ENCODE measurements around the gene TYW1B. TPM values are rescaled to one million over a fixed set of nuclear protein-coding genes. Genes with fewer than 3 reads are reported as not detected.
"Not testable (repeated sequence)": the region's sequence is repeated elsewhere in the genome, so short reads cannot be mapped to it uniquely, and the experiment has no call there.

The TYW1B gene
- total RNA-seq, 4 donors from 2014 or later, result 0.99 to 4.3 (median 1.5) TPM

DNA sequence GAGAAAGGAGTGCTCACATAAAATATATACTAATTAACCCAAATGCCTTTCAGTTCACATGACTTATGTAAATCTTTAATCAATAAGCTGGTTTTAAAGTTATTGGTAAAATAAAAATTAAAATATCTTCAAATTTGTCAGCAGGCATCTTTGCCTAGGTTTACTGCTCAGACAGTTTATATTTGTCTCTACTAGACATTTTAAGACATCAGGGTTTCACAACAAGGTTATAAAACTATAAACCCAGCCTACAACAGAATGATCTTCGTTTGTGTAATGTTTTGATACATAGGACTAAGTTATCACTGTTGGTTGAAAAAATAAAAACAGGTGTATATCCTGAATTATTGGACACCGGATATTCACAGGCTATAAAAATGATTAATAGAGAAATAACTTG lies 67.4 kb downstream of the TYW1B start:
- H3K27me3 ChIP-seq, result no peaks in the 10 kb centered on the region
- no peak for TF ChIP-seq POLR2A (IDR thresholded peaks at IDR 0.05; ENCODE audit: low read depth)
- TF ChIP-seq, protein P1, sequence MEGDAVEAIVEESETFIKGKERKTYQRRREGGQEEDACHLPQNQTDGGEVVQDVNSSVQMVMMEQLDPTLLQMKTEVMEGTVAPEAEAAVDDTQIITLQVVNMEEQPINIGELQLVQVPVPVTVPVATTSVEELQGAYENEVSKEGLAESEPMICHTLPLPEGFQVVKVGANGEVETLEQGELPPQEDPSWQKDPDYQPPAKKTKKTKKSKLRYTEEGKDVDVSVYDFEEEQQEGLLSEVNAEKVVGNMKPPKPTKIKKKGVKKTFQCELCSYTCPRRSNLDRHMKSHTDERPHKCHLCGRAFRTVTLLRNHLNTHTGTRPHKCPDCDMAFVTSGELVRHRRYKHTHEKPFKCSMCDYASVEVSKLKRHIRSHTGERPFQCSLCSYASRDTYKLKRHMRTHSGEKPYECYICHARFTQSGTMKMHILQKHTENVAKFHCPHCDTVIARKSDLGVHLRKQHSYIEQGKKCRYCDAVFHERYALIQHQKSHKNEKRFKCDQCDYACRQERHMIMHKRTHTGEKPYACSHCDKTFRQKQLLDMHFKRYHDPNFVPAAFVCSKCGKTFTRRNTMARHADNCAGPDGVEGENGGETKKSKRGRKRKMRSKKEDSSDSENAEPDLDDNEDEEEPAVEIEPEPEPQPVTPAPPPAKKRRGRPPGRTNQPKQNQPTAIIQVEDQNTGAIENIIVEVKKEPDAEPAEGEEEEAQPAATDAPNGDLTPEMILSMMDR (IDR thresholded peaks at IDR 0.05), result no peak
- TF ChIP-seq POLR2AphosphoS5 (IDR thresholded peaks at IDR 0.05), result no peak
- TF ChIP-seq EP300 (IDR thresholded peaks at IDR 0.05), result no peak
- no peak for DNase-seq (ENCODE audit: extremely low spot score)
- H3K4me1 ChIP-seq, result no peaks in the 10 kb centered on the region
- no peak overlapping the region for H3K27ac ChIP-seq (replicated peaks in 1 of 4)
- H3K36me3 ChIP-seq, result peaks cover 0 to 7% (median 0%) of the 10 kb centered on the region in 4 donors
- intact Hi-C loops (cut with DNase I), result no loop called here
- H3K4me3 ChIP-seq, result no peak overlapping the region
- 93% methylated on average over 2 of the region's 2 CpGs for WGBS
- peaks cover 0 to 12% (median 7%) of the 10 kb centered on the region in 4 donors for H3K9me3 ChIP-seq

DNA sequence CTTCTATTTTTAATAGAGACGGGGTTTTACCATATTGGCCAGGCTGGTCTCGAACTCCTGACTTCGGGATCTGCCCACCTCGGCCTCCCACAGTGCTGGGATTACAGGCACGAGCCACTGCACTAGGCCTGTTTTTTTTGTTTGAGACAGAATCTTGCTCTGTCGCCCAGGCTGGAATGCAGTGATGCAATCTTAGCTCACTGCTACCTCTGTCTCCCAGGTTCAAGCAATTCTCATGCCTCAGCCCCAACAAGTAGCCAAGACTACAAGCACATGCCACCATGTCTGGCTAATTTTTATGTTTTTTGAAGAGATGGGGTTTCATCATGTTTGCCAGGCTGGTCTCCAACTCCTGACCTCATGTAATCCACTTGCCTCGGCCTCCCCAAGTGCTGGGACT lies 73.7 kb downstream of the TYW1B start:
- H3K36me3 ChIP-seq, result peaks cover 0 to 7% (median 0%) of the 10 kb centered on the region in 4 donors
- intact Hi-C loops (cut with DNase I), result no loop called here

DNA sequence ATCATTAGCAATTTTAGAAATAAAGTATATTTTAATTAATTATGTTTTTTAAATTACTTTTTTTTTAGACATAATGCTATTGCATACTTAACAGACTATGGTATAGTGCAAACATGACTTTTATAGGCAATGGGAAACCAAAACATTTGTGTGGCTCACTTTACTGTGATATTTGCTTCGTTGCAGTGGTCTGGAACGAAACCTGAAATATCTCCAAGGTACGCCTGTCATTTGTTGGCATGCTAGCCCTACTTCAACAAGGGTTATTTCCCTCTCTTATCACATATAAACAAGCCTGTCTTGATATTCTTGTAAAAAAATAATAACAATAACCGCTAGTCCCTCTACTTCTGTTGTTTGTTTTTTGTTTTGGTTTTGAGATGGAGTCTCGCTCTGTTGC lies 74.2 kb downstream of the TYW1B start:
- H3K36me3 ChIP-seq, result peaks cover 0 to 7% (median 0%) of the 10 kb centered on the region in 4 donors
- no peak overlapping the region for H3K27ac ChIP-seq (replicated peaks in 1 of 4)
- no peak for DNase-seq (ENCODE audit: extremely low spot score)
- WGBS, result 98% methylated on average over 5 of the region's 5 CpGs
- intact Hi-C loops (cut with DNase I), result no loop called here
- H3K9me3 ChIP-seq, result peaks cover 0 to 3% (median 0%) of the 10 kb centered on the region in 4 donors
- H3K4me1 ChIP-seq, result no peaks in the 10 kb centered on the region
- no peak overlapping the region for H3K4me3 ChIP-seq
- TF ChIP-seq EP300 (IDR thresholded peaks at IDR 0.05) (no peak), POLR2A (IDR thresholded peaks at IDR 0.05; ENCODE audit: low read depth) (no peak), POLR2AphosphoS5 (IDR thresholded peaks at IDR 0.05) (no peak)
- TF ChIP-seq, protein P1 (IDR thresholded peaks at IDR 0.05), result no peak
- no peaks in the 10 kb centered on the region for H3K27me3 ChIP-seq

More for the DNA sequence above, 73.7 kb downstream of the TYW1B start:
- Histone ChIP-seq H3K27me3 (no peaks in the 10 kb centered on the region), H3K9me3 (peaks cover 0 to 7% (median 0%) of the 10 kb centered on the region in 4 donors), H3K27ac (replicated peaks in 1 of 4) (no peak overlapping the region), H3K4me3 (no peak overlapping the region), H3K4me1 (no peaks in the 10 kb centered on the region)
- TF ChIP-seq POLR2AphosphoS5 (IDR thresholded peaks at IDR 0.05) (no peak), POLR2A (IDR thresholded peaks at IDR 0.05; ENCODE audit: low read depth) (no peak), EP300 (IDR thresholded peaks at IDR 0.05) (no peak)
- TF ChIP-seq, protein P1 (IDR thresholded peaks at IDR 0.05), result no peak
- 90% methylated on average over 7 of the region's 7 CpGs for WGBS
- no peak for DNase-seq (ENCODE audit: extremely low spot score)

DNA sequence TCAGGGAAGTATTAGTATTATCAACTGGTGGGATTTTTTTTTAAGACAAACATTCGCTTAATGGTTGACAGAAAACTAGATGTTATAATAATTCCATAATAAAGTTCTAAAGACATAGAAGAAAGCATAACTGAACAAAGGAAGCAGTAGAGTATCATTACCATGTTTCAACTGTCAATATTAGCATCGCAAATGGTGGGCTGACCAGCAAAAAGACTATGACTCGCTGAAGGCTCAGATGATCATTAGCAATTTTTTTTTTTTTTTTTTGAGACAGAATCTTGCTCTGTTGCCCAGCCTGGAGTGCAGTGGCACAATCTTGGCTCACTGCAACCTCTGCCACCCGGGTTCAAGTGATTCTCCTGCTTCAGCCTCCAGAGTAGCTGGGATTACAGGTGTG lies 74.8 kb downstream of the TYW1B start:
- DNase-seq (ENCODE audit: extremely low spot score); H3K9me3 ChIP-seq; intact Hi-C loops (cut with DNase I); H3K4me3 ChIP-seq; H3K27me3 ChIP-seq; H3K36me3 ChIP-seq; H3K27ac ChIP-seq (replicated peaks in 1 of 4); H3K4me1 ChIP-seq: not testable (repeated sequence)
- WGBS, result 96% methylated on average over 4 of the region's 4 CpGs

DNA sequence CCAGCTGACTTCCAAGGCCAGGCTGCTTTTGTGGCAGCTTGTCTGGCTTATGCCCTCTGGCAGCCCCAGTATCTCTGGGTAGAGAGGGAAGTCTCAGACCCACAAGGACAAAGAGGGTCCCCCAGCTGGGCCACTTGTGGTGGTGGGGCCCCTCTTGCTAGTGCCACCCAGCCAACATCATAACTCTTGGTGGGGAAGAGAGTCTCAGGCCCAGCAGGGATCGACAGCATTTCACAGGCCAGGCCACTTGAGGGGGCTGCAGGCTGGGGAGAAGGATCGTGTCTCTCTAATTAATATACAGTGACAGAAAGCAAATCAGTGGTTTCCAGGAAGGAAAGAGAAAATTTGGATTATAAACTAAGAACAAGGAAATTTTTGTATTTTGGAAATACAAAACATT lies 76.0 kb downstream of the TYW1B start:
- Histone ChIP-seq H3K27ac (replicated peaks in 1 of 4) (no peak overlapping the region), H3K27me3 (no peaks in the 10 kb centered on the region), H3K4me1 (no peaks in the 10 kb centered on the region), H3K9me3 (no peaks in the 10 kb centered on the region), H3K4me3 (no peak overlapping the region), H3K36me3 (no peaks in the 10 kb centered on the region)
- no peak for DNase-seq (ENCODE audit: extremely low spot score)
- intact Hi-C loops (cut with DNase I), result no loop called here
- TF ChIP-seq POLR2A (IDR thresholded peaks at IDR 0.05; ENCODE audit: low read depth), result no peak
- no peak for TF ChIP-seq POLR2AphosphoS5 (IDR thresholded peaks at IDR 0.05)
- TF ChIP-seq EP300 (IDR thresholded peaks at IDR 0.05), result no peak
- TF ChIP-seq, protein P1 (IDR thresholded peaks at IDR 0.05), result no peak
- 92% methylated on average over 2 of the region's 2 CpGs for WGBS
